Dermis blood vessel endothelial cell (primary cell): ENCODE measurements around the gene CNR2. TPM values are rescaled to one million over a fixed set of nuclear protein-coding genes. Genes with fewer than 3 reads are reported as not detected.
"Not testable (repeated sequence)": the region's sequence is repeated elsewhere in the genome, so short reads cannot be mapped to it uniquely, and the experiment has no call there.

Experiments
- DNase-seq: peaks from one replicate; pipeline ENCODE4 v3.0.0; 2010
- total RNA-seq: library from RNA; depleted of rRNA; stranded (reverse); fragments of >200 nt; gene quantifications from 2 replicates; pipeline ENCODE4 v1.2.3, GENCODE V29; 2014

The CNR2 gene
- total RNA-seq, 1 donor from 2014 or later = not detected

GRCh38 chr1:23882746-23883145 lies 30.4 kb downstream of the CNR2 start:
- DNase-seq = no peak

- no peak for DNase-seq
Observed at GRCh38 chr1:23879809-23880208, 33.4 kb downstream of the CNR2 start.

GRCh38 chr1:23878668-23879067 lies 34.5 kb downstream of the CNR2 start:
- no peak for DNase-seq

- no peak for DNase-seq
Observed at GRCh38 chr1:23875382-23875781, 37.8 kb downstream of the CNR2 start.

DNA sequence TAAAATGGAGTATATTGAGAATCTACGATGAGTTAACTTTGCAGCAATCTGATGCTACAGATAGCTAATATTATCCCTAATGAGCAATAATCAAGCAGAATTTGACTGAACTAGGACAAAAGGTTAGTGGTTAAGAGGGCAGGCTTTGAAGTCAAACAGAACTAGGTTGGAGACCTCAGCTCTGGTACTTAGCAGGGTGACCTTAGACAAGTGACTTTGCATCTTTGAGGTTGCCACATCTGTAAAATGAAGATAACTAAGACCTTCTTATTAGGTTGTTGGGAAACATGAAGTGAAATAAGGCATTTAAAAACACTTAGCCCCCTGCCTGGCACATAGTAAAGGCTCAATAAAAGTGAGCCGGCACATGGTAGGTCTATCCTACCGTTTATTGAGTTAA lies 40.7 kb downstream of the CNR2 start:
- DNase-seq = no peak

GRCh38 chr1:23869051-23869450 lies 44.1 kb downstream of the CNR2 start:
- DNase-seq = no peak

- peak; percentile 28 for DNase-seq
Observed at GRCh38 chr1:23868557-23869016, 44.6 kb downstream of the CNR2 start.

DNA sequence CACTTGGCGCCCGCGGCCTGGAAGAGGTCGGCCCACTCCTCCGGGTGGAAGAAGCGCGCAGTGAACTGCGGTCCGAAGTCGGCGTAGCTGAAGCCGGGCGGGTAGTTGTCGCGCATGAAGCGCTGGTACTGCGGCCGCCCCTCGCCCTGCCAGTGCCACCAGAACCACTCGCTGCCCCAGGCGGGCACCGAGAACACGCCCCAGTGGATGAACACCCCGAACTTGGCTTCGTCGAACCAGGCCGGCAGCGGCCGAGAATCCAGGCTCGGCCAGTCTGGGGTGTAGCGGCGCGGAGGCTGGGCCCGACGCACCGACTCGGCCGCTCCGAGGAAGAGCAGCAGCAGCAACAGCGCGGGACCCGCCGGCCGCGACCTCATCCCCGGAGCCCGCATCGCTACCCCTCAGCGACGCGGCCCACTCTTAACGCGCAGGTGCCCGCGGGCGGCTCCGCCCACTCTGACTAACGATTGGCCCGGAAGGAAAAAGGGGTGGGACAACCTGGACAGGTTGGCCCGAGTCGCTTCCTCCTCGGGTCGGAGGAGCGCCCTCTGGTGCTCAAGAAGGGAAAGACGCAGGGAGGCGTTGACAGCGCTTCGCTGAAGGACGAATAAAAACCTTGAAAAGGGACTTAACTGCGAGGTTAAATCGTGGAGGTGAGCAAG lies 45.1 kb downstream of the CNR2 start, which contains the start of gene FUCA1:
Gene FUCA1 (minus strand): TSS at position 396 of the 662 bp plus-strand sequence. CDS start 4 bp downstream, at position 392.
- DNase-seq = peak; percentile 91

GRCh38 chr1:23867542-23867894 lies 45.6 kb downstream of the CNR2 start:
- peak; percentile 2 for DNase-seq

GRCh38 chr1:23865543-23865930 lies 47.6 kb downstream of the CNR2 start:
- DNase-seq = peak; percentile 16

DNA sequence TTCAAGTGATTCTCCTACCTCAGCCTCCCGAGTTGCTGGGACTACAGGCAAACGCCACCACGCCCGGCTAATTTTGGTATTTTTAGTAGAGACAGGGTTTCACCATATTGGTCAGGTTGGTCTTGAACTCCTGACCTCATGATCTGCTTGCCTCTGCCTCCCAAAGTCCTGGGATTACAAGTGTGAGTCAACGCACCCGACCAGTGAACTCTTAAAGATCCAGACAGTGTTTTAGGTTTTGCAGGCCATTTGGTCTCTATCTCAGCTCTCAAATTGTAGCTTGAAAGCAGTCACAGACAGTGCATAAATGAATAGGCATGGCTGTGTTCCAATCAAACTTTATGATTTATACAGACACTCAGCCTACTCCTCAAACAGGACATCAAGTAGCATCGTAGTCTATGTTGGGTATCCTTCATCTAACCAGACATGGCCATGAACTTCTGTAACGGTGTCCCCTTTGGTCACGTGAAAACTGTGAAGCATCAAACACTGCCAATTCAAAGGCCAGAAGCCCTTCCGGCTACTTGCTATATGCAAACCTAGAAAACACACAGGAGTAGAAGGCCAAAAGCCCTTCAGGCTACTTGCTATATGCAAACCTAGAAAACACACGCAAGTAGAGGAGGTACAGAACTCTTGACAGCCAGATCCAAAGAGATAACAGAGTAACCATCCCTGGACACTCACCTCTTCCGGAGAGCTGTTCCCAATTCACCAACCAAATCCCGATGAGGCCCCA lies 48.2 kb downstream of the CNR2 start:
- DNase-seq = no peak

DNA sequence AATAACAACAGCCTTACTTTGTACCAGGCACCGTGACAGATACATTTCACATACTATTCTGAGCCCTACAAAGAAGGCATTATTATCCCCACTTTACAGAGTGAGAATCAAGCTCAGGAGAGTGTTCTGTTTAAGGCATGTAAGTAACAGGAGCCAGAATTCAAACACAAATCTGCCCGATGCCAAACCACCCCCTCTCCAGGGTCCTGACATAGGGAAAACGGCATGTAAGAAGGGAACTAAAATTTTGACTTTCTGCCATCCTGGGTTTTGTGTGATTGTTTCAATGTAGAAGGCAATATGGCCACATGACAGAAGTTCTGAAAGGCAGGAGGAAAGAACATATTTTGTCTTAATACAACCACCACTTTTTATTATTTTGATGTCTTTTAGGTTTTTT lies 50.5 kb downstream of the CNR2 start:
- no peak for DNase-seq

DNA sequence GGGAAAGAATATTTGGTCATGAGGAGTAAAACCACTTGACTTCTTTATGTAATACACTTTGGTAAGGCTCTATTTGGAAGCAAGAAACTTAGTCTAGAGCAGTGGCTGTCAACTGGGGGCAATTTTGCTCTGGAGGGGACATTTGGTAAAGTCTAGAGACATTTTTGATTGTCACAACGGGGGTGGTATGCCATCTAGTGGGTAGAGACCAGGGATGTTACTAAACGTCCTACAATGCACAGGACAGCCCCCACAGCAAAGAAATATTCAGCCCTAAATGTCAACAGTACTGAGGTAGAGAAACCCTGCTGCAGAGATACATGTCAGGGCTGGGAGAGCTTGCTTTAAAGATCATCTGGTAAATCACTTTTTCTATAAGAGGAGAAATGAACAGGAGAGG lies 58.6 kb downstream of the CNR2 start:
- peak; percentile 53 for DNase-seq

DNA sequence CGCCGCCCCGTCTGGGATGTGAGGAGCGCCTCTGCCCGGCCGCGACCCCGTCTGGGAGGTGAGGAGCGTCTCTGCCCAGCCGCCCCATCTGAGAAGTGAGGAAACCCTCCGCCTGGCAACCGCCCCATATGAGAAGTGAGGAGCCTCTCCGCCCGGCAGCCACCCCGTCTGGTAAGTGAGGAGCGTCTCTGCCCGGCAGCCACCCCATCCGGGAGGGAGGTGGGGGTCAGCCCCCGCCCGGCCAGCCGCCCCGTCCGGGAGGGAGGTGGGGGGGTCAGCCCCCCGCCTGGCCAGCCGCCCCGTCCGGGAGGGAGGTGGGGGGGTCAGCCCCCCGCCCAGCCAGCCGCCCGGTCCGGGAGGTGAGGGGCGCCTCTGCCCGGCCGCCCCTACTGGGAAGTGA lies 60.0 kb downstream of the CNR2 start:
- not testable (repeated sequence) for DNase-seq

- DNase-seq = not testable (repeated sequence)
Observed at GRCh38 chr1:23851406-23851805, 61.8 kb downstream of the CNR2 start.

DNA sequence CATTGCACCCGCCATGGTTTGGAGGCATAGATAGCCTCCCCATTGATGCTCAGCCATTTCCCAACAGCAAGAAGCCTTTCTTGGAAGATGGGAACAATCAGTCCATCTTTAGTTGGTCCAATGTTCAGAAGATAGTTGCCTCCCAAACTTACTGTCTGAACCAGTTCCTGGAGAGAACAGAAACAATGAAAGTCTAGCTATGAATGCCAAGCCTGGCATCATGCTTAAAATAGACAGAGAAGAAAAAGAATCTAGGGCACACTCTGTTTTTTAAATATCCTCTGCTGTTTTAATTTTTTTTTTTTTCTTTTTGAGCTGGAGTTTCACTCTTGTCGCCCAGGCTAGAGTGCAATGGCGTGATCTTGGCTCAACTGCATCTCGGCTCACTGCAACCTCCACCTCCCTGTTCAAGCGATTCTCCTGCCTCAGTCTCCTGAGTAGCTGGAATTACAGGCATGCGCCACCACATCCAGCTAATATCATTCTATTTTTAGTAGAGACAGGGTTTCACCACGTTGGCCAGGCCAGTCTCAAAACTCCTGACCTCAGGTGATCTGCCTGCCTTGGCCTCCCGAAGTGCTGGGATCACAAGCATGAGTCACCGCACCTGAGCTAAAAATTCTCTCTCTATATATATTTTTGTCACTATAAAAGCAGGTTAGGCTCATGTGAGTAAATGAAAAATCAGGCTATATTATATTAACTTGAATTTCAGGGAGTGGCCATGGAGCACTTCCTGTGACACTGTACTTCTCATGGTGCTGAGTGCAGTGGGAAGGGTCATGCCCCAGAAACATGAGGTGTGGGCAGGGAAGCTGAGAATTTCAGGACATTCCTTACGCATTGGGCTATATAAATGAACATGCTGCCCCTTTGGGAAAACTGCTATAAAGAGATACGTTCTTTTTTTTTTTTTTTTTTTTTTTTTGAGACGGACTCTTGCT lies 64.2 kb downstream of the CNR2 start:
- DNase-seq = no peak

DNA sequence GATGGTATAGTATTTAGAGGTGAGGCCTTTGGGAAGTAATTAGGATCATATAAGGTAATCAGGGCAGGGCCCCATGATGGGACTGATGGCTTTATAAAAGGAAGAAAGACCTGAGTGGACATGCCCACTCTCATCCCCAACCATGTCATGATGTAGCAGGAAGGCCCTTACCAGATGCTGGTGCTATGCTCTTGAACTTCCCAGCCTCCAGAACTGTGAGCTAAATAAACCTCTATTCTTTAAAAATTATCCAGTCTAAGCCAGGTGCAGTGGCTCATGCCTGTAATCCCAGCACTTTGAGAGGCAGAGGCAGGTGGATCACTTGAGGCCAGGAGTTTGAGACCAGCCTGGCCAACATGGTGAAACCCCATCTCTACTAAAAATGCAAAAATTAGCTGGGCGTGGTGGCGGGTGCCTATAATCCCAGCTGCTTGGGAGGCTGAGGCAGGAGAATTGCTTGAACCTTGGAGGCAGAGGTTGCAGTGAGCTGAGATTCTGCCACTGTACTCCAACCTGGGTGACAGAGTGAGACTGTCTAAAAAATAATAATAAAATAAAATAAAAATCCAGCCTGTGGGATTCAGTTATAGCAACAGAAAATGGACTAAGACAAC lies 65.6 kb downstream of the CNR2 start:
- not testable (repeated sequence) for DNase-seq

- DNase-seq = no peak
Observed at GRCh38 chr1:23845163-23845562, 68.0 kb downstream of the CNR2 start.

DNA sequence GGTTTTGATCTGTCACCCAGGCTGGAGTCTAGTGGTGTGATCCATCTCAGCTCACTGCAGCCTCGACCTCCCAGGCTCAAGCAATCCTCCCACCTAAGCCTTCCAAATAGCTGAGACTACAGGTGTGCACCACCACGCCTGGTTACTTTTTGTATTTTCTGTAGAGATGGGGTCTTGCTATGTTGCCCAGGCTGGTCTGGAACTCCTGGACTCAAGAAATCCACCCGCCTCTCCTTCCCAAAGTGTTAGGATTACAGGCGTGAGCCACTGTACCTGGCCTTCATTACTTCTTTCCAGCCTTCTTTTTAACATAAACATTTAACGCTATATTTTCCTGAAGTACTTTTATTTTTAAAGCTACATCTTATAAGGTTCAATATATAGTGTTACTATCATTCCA lies 69.5 kb downstream of the CNR2 start:
- DNase-seq = no peak

- DNase-seq = peak; percentile 57
Observed at GRCh38 chr1:23838401-23838866, 74.7 kb downstream of the CNR2 start.

DNA sequence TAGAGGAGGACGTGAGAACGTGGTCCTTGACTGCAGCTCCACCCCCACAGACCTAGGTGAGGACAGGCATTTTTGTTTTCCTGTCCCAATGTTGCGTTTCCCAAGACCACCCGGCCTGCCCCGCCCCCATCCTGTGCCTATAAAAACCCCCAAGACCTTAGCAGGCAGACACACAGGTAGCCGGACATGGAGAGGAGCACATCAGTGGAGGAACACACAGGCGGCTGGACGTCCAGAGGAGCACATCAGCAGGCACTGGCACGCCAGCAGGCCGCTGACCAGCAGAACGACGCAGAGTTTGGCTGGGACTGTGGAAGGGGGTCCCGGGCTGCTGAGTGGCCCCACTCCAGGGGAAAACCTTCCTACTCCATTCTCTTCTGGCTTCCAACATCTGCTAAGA lies 75.3 kb downstream of the CNR2 start:
- no peak for DNase-seq

GRCh38 chr1:23836037-23836436 lies 77.1 kb downstream of the CNR2 start:
- DNase-seq = no peak
